IgD-negative memory B cell (primary cell): ENCODE data around the gene CYP39A1. TPM values are rescaled to one million over a fixed set of nuclear protein-coding genes. Genes with fewer than 3 reads are reported as not detected.

Source experiments
- H3K27ac Mint-ChIP-seq, 3 donors: one replicate each; pipeline ENCODE4 v1.8.0; 2020 to 2022; ENCODE audit warnings: mild to moderate bottlenecking in 3 of 3, mixed read lengths in 3 of 3, moderate library complexity in 1 of 3
- H3K27me3 Mint-ChIP-seq: one replicate; pipeline ENCODE4 v1.8.0; 2021; ENCODE audit warnings: mixed read lengths
- H3K36me3 Mint-ChIP-seq: one replicate; pipeline ENCODE4 v1.8.0; 2020; ENCODE audit warnings: mild to moderate bottlenecking, mixed read lengths
- H3K4me1 Mint-ChIP-seq, 3 donors: one replicate each; pipeline ENCODE4 v1.8.0; 2020 to 2022; ENCODE audit warnings: mixed read lengths in 3 of 3, mild to moderate bottlenecking in 1 of 3
- H3K4me3 Mint-ChIP-seq, 4 donors: one replicate each; pipeline ENCODE4 v1.8.0; 2020 to 2022; ENCODE audit warnings: mild to moderate bottlenecking in 4 of 4, mixed read lengths in 4 of 4, moderate library complexity in 3 of 4
- H3K9me3 Mint-ChIP-seq, 3 donors: one replicate each; pipeline ENCODE4 v1.8.0; 2020 to 2021; ENCODE audit warnings: mixed read lengths in 3 of 3, mild to moderate bottlenecking in 1 of 3
- polyA plus RNA-seq: library from polyadenylated mRNA; unstranded; fragments of 300-500 nt; fragmentation: Illumina TruSeq; gene quantifications from one replicate; pipeline ENCODE4 v1.2.3, GENCODE V29; 2021

CYP39A1 gene
- polyA plus RNA-seq, 1 donor from 2014 or later = not detected

DNA sequence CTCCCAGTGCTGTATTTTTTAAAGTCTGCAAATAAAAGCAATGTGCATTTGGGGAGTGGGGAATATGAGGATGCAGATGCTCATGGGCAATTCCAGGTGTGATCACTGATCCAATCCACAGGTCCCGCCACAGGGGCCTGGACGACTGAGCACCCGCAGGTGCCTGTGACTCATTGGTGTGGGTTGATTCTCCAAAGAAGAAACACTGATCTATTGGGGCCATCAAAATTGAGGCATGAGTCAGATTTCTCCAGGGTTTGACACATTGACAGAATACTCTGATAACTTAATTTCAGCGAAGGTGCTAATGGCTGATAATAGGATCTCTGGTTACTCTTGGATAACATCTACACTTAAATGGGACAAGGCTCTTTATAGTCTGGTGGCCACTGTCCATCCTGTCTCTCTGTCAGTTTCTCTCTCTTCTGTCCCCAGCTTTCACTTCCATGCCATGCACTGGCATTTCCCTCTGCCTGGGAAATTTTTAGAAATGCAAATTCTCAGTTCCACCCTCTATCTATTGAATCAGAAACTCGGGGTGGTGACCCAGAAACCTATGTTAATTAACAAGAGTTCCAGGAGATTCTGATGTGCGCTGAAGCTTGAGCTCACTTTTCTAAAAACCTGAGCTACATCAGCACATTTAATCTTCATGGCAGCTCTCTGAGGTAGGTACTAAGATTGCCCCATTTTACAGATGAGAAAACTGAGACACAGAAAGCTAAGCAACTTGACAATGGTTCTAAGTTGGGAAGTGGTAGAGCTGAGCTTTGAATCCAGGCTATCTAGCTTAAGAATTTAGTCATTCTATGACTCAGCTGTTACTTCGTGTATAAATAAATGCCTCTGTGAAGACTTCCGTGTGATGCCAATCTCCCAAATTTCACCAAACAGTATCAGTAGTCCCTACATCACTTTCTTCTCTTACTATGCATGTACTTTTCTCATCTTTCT, 151.2 kb downstream of the CYP39A1 start:
- H3K27me3 Mint-ChIP-seq = peaks cover 15% of the 10 kb centered on the region
- no peaks in the 10 kb centered on the region for H3K36me3 Mint-ChIP-seq
- no peak overlapping the region for H3K4me3 Mint-ChIP-seq
- no peaks in the 10 kb centered on the region for H3K4me1 Mint-ChIP-seq
- H3K9me3 Mint-ChIP-seq = no peaks in the 10 kb centered on the region
- no peak overlapping the region for H3K27ac Mint-ChIP-seq

DNA sequence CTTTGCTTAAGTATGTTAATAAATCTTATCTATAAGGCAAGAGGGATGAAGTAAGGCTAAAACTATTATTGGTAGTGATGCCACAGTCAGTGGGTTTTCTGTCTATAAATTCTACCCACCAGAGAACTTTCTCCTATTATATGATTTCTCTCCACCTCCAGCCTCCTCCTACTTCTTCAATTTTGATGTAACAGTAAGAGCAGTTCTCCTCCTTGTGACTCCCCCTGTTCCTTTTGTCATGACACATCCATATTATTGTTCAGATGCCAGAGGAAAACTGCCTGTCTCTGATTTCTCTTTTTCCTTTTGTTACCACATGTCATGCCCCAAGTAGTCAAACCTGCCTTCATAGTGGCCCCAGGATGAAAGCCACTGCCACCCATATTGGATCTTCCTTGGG, 152.2 kb downstream of the CYP39A1 start:
- H3K36me3 Mint-ChIP-seq = no peaks in the 10 kb centered on the region
- H3K27ac Mint-ChIP-seq = peak overlapping the region in 1 of 3 donors; percentile 67
- no peaks in the 10 kb centered on the region for H3K4me1 Mint-ChIP-seq
- H3K9me3 Mint-ChIP-seq = peaks cover 0 to 2% (median 0%) of the 10 kb centered on the region in 3 donors
- no peak overlapping the region for H3K4me3 Mint-ChIP-seq
- peaks cover 17% of the 10 kb centered on the region for H3K27me3 Mint-ChIP-seq

Other genes starting within 250 kb of the CYP39A1 start
- gene RCAN2, start 161.4 kb downstream of the CYP39A1 start, polyA plus RNA-seq = not detected
- not detected for gene SLC25A27, start 157 bp upstream of the CYP39A1 start, polyA plus RNA-seq
- not detected for gene TDRD6, start 35.1 kb upstream of the CYP39A1 start, polyA plus RNA-seq
- gene PLA2G7, start 82.6 kb upstream of the CYP39A1 start, polyA plus RNA-seq = not detected
- gene ANKRD66, start 94.1 kb upstream of the CYP39A1 start, polyA plus RNA-seq = not detected
- not detected for gene MEP1A, start 140.6 kb upstream of the CYP39A1 start, polyA plus RNA-seq